GM20431 (cell line): ENCODE results near the gene TPI1.
"Not testable (repeated sequence)": the region's sequence is repeated elsewhere in the genome, so short reads cannot be mapped to it uniquely, and the experiment has no call there.

Experiments
- in situ Hi-C: fragments of 300-500 bp; cut with MseI, MboI; formaldehyde crosslinking; loops from one replicate; pipeline ENCODE4 v1.15.0; 2020; ENCODE audit warnings: low sequenced_read_pairs; ENCODE audit not compliant: unreplicated experiment

Gene TPI1

DNA sequence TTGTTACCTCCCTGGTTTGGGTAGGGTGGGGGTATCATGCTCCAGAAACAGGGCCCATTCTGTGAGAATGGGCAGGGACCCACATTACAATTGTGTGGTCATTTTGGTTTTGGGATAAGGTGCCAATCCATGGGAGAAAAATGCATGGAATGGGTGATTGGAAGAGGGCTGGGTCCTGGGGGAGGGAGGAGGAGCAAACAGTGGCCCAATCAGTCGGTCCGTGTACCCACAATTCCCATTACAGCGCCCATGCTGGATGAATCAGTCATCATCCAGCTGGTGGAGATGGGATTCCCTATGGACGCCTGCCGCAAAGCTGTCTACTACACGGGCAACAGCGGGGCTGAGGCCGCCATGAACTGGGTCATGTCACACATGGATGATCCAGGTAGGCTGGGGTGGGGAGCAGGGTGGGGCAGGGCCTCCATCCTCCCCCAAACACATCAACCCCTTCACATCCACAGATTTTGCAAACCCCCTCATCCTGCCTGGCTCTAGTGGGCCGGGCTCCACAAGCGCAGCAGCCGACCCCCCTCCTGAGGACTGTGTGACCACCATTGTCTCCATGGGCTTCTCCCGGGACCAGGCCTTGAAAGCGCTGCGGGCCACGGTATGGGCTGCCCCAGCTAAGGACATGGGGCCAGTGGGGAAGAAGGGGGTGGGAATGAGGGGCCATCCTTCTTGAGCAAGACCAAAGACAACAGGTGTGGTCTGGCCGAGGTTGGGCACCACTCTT lies 3.6 kb upstream of the TPI1 start:
- in situ Hi-C loops, result no loop called here

GRCh38 chr12:6865307-6865706 lies 2.0 kb upstream of the TPI1 start:
- in situ Hi-C loops, result not testable (repeated sequence)

DNA sequence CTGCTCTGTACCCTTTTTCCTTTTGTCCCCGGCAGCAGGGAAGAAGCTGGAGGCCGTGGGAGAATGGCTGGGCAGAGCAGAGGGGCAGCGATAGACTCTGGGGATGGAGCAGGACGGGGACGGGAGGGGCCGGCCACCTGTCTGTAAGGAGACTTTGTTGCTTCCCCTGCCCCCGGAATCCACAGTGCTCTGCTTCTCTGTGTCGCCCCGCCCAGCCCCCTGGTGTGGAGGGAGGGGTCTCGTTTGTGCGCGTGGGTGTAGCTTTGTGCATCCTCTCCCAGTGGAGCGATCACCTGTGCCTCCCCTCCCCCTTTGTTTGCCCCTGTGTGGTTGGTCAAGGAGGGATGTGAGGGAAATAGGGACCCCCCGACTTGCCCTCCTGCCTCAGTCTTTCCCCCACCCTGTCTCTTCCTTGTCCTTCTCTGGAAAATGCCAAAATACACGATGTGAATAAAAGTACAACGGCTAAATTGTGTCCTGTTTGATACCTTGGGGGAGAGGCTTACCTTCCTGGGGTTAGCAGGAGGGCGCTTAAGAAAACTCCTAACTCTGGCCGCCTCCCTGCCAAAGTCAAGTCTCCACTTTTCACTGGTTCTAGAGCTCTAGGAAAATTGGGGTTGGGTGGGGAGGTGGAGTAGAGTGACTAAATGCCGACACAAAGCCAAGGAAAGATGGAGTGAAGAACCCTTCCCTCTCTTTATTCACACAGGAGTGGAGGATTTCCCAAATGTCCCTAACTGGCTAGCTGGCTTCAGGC lies 990 bp upstream of the TPI1 start:
- in situ Hi-C loops, result no loop called here

DNA sequence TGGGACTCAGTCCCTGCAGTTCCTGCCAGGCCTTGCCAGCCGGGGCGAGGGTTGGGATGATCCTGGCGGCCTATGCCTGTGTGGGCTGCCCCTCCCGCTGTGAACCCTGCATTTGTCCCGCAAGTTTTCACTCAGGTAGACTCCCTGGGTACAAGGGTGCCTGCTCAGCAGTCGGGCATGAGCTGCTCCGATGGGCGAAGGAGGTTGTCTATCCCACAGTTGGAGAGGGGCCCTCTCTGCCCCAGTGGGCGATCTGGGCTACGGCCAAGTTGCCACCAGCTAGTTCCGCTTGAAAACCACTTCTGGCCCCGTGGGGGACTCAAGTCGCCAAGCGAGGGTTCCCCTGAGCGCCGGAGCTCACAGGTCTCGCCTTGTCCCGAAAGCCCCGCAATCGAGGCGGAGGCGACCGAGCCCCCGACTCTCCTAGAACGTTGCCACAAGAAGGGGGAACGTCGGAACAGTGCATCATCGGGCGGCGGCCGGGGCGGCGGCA lies 365 bp upstream of the TPI1 start:
- in situ Hi-C loops, result no loop called here

GRCh38 chr12:6868211-6869048 lies 1.1 kb downstream of the TPI1 start:
- in situ Hi-C loops, result no loop called here

- in situ Hi-C loops, result no loop called here
These were observed 2.0 kb downstream of the TPI1 start for GRCh38 chr12:6869049-6870021.

- in situ Hi-C loops, result not testable (repeated sequence)
These were observed 3.0 kb downstream of the TPI1 start for GRCh38 chr12:6870304-6870703.

- in situ Hi-C loops, result no loop called here
These were observed 4.0 kb downstream of the TPI1 start for GRCh38 chr12:6871052-6871957.

- in situ Hi-C loops, result no loop called here
These were observed 5.0 kb downstream of the TPI1 start for GRCh38 chr12:6872073-6873048.

DNA sequence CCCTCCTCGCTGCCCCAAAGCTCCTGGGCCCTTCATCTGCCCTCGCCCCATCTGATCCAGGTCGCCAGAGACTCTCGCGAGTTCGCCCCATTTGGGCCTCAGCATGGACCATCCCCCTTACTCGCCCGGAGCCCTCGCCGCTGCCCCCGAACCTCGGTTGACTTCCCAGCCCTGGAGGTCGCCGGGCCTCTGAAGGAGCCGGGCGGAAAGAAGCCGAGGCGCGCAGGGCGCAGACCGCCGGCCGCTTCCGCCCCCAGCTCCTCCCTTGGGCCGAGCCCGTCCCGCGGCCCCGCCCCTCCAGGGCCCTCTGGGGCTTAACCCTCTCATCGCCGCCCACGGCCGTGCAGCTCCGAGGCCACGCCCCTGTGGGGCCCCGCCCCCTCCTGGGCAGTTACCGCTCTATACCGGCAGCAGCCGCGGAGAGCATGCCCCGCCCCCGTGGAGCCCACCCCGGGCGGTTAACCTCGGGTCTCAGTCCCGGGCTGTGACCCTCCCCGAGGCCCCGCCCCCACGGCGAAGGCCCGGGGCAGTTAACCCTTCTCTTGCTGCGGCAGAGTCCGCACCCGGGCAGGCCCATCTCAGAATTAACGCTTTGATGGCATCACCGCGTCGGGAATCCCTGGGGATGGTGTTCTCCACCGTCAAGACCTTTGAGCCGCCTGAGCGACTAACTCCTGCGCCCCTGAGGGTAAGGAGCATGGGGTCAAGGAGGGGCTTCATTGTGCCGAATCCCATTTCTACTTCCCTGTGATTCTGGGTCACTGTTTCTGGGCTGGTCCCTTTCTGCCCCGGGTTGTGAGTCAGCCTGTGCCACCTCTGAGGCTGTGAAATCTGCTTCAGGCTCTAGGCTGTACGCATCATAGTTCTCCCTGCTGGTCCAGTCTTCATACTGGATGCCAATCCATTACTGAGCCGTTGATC lies 6.0 kb downstream of the TPI1 start, which contains the start of gene SPSB2:
TSS of gene SPSB2 (minus strand) at position 210 of the 921 bp plus-strand sequence. CDS start 402 bp downstream, outside the sequence.
- in situ Hi-C loops, result no loop called here

GRCh38 chr12:6874015-6874368 lies 6.7 kb downstream of the TPI1 start:
- in situ Hi-C loops, result not testable (repeated sequence)

DNA sequence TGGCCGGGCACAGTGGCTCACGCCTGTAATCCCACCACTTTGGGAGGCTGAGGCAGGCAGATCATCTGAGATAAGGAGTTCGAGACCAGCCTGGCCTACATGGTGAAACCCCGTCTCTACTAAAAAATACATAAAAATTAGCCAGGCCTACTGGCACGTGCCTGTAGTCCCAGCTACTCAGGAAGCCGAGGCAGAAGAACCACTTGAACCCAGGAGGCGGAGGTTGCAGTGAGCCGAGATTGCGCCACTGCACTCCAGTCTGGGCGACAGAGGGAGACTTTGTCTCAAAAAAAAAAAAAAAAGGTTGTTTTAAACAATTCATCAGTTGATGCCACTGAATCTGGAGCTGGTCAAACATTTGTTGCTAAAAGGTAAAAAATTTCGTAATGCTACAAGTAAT lies 12.5 kb downstream of the TPI1 start:
- in situ Hi-C loops, result not testable (repeated sequence)

GRCh38 chr12:6883252-6883651 lies 15.9 kb downstream of the TPI1 start:
- in situ Hi-C loops, result no loop called here

DNA sequence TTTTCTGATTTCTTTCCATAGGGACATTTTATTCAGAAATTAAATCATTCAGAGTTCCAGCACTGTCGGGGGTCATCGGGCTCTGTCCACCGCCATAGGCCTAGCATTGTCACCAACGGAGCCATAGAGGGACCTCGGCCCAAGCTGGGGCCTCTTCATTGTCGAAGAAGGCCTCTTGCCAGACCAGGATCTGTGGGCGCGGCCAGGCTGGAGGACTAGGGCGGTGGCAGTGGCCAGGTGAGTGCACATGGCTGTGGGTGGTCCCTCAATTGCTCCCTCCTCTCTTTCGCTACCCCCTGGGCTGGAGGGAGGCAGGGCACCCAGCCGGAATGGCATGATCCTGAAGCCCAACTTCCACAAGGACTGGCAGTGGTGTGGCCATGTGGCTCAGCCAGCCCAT lies 16.4 kb downstream of the TPI1 start:
- in situ Hi-C loops, result no loop called here

- in situ Hi-C loops, result no loop called here
These were observed 17.2 kb downstream of the TPI1 start for GRCh38 chr12:6884539-6884938.
